Ovary (tissue), 9 donors: ENCODE data around the gene MTUS2. TPM values are rescaled to one million over a fixed set of nuclear protein-coding genes. Genes with fewer than 3 reads are reported as not detected.

Experiments
- DNase-seq, 5 donors: peaks; one replicate each; pipeline ENCODE4 v3.0.0-alpha.2; 2019 to 2020
- H3K27ac ChIP-seq, 2 donors: fragments of 200-600 bp; one replicate each; pipeline versions ENCODE4 v1.5.1 to v1.8.0; 2019 to 2022
- H3K27me3 ChIP-seq: fragments of 200-600 bp; one replicate; pipeline ENCODE4 v1.8.0; 2022
- H3K36me3 ChIP-seq: fragments of 200-600 bp; sonication (generic); one replicate; pipeline ENCODE4 v1.5.1; 2019
- H3K4me1 ChIP-seq: one replicate; pipeline ENCODE4 v1.8.1; 2013; ENCODE audit warnings: mild to moderate bottlenecking, moderate library complexity; ENCODE audit not compliant: insufficient read depth
- H3K4me3 ChIP-seq: fragments of 200-600 bp; sonication (generic); one replicate; pipeline ENCODE4 v1.5.1; 2017
- H3K9me3 ChIP-seq, 2 donors: fragments of 200-600 bp in 1 of 2; sonication (generic) in 1 of 2; one replicate each; pipeline versions ENCODE4 v1.5.1 to v1.8.1; 2013 to 2019; ENCODE audit warnings: mild to moderate bottlenecking in 1 of 2, moderate library complexity in 1 of 2
- CTCF ChIP-seq, 3 donors: fragments of 450-650 bp in 2 of 3; fragments of 200-600 bp in 1 of 3; IDR thresholded peaks; one replicate each; pipeline versions ENCODE4 v1.5.1 to v1.8.0; 2016 to 2022; ENCODE audit warnings: antibody characterized with exemption in 3 of 3, mild to moderate bottlenecking in 1 of 3
- EP300 ChIP-seq: sonication (generic); formaldehyde crosslinking; IDR thresholded peaks from one replicate; pipeline ENCODE4 v1.6.1; 2017; ENCODE audit warnings: antibody characterized with exemption
- POLR2A ChIP-seq: fragments of 450-650 bp; IDR thresholded peaks from one replicate; pipeline ENCODE4 v1.6.1; 2017; ENCODE audit warnings: antibody characterized with exemption, mild to moderate bottlenecking, moderate library complexity
- WGBS, 3 donors: extraction: QIAGEN DNeasy Blood & Tissue Kit in 1 of 3; methylation state at CpG; one replicate each; pipeline versions ENCODE4 v1.1.5 to v1.1.7; 2013 to 2017; 5-methylcytosine and 5-hydroxymethylcytosine counted together
- intact Hi-C, 4 donors: fragments of 100-400 bp; cut with DNase I; formaldehyde crosslinking; loops; one replicate each; pipeline versions ENCODE4 v1.11.0 to v1.15.1; 2022 to 2023
- polyA plus RNA-seq, 2 donors: library from polyadenylated mRNA; stranded (reverse); fragments of 200-250 nt in 1 of 2; fragments of 350-450 nt in 1 of 2; fragmentation: Illumina TruSeq in 1 of 2; extraction: RNeasy Lipid Tissue Mini Kit (QIAGEN cat#74804) in 1 of 2; gene quantifications; one replicate each; pipeline ENCODE4 v1.2.3, GENCODE V29; 2013 to 2014
- total RNA-seq, 7 donors: library from RNA; depleted of rRNA in 2 of 7; stranded (reverse); fragments of >200 nt in 2 of 7; fragmentation: NEBNext Ultra II Directional in 3 of 7; extraction: Animal tissue kit (Norgen Biotek cat#: 25700) in 3 of 7; gene quantifications; one replicate each; pipeline versions ENCODE4 v1.1.0 to v1.2.4, GENCODE V29; 2016 to 2023
- donor health status: DM: no; HTN: no; CAD: no; lungs with moderate emphysema.
- donor health status: DM: no; HTN: no; CAD: no.
- donor health status: Bipolar disorder and iron deficiency.
- donor health status: DM: yes; HTN: yes; CAD: no.
- donor health status: DM: no; HTN: no; CAD: no.
- donor health status: DM: yes; HTN: yes; CAD: no.

Gene MTUS2
- total and polyA plus RNA-seq, 9 donors: 1.5 to 8.7 (median 5.4) TPM

- H3K27ac ChIP-seq: no peak overlapping the region
- H3K27me3 ChIP-seq: no peaks in the 10 kb centered on the region
- H3K4me1 ChIP-seq: no peaks in the 10 kb centered on the region
- H3K4me3 ChIP-seq: no peak overlapping the region
- intact Hi-C loops: no loop called here
- no peak for DNase-seq
- no peaks in the 10 kb centered on the region for H3K36me3 ChIP-seq
- H3K9me3 ChIP-seq: no peaks in the 10 kb centered on the region
- 55 to 76% (median 62%) methylated on average over 2 of the region's 2 CpGs for WGBS, 3 donors
- no peak for TF ChIP-seq POLR2A
- TF ChIP-seq CTCF (IDR thresholded peaks at IDR 0.05): no peak
Measured at GRCh38 chr13:29165840-29166239, 345.7 kb downstream of the MTUS2 start.

- Histone ChIP-seq H3K27me3 (no peaks in the 10 kb centered on the region), H3K4me1 (no peaks in the 10 kb centered on the region), H3K9me3 (no peaks in the 10 kb centered on the region), H3K4me3 (no peak overlapping the region), H3K36me3 (no peaks in the 10 kb centered on the region), H3K27ac (no peak overlapping the region)
- intact Hi-C loops: no loop called here
- WGBS, 3 donors: 8 to 10% (median 9%) methylated on average over 4 of the region's 4 CpGs
- DNase-seq: no peak
- no peak for TF ChIP-seq CTCF (IDR thresholded peaks at IDR 0.05)
- TF ChIP-seq POLR2A: no peak
- TF ChIP-seq EP300: no peak
Measured at GRCh38 chr13:29170436-29171082, 350.4 kb downstream of the MTUS2 start.

GRCh38 chr13:29171244-29171643 lies 351.1 kb downstream of the MTUS2 start:
- Histone ChIP-seq H3K36me3 (no peaks in the 10 kb centered on the region), H3K9me3 (no peaks in the 10 kb centered on the region), H3K27me3 (no peaks in the 10 kb centered on the region), H3K4me3 (no peak overlapping the region), H3K27ac (no peak overlapping the region), H3K4me1 (no peaks in the 10 kb centered on the region)
- TF ChIP-seq POLR2A (no peak), EP300 (no peak), CTCF (IDR thresholded peaks at IDR 0.05) (no peak)
- 83 to 86% (median 83%) methylated on average over 3 of the region's 3 CpGs for WGBS, 3 donors
- intact Hi-C loops: no loop called here
- DNase-seq: no peak

- 79 to 83% (median 82%) methylated on average over 3 of the region's 3 CpGs for WGBS, 3 donors
- Histone ChIP-seq H3K4me3 (no peak overlapping the region), H3K4me1 (no peaks in the 10 kb centered on the region), H3K9me3 (no peaks in the 10 kb centered on the region), H3K36me3 (no peaks in the 10 kb centered on the region), H3K27me3 (no peaks in the 10 kb centered on the region), H3K27ac (no peak overlapping the region)
- intact Hi-C loops: no loop called here
- TF ChIP-seq POLR2A (no peak), CTCF (IDR thresholded peaks at IDR 0.05) (no peak), EP300 (no peak)
- no peak for DNase-seq
Measured at GRCh38 chr13:29174093-29174492, 354.0 kb downstream of the MTUS2 start.
